Endothelial cell of umbilical vein (primary cell): ENCODE data around the gene CNIH2. TPM values are rescaled to one million over a fixed set of nuclear protein-coding genes. Genes with fewer than 3 reads are reported as not detected.

ENCODE experiments used
- BruUV-seq: library from RNA; stranded (reverse); fragments of 400-500 nt; replicated peaks from 2 replicates; lab custom pipeline; 2021; lab: Mats Ljungman, UMichigan
- CTCF ChIA-PET: fragments of 300-600, 350-600 bp; sonication (Branson Sonifier 250); formaldehyde crosslinking; loops from one replicate; lab custom pipeline; 2021; ENCODE audit warnings: antibody characterized with exemption, inconsistent platforms; lab: Charles Lee
- POLR2A ChIA-PET: fragments of 300-600, 350-600 bp; sonication (Branson Sonifier 250); formaldehyde crosslinking; loops from one replicate; lab custom pipeline; 2021; ENCODE audit warnings: antibody characterized with exemption, inconsistent platforms; lab: Charles Lee
- DNase-seq: peaks from one replicate; pipeline ENCODE4 v3.0.0-alpha.2; 2011; ENCODE audit warnings: low read depth, low spot score
- FAIRE-seq: peaks from 2 replicates; lab custom pipeline; 2011; peaks lifted over from hg19 to GRCh38; lab: Jason Lieb, UNC
- H2AFZ ChIP-seq: 2 replicates; pipeline ENCODE4 v1.6.0; 2012; ENCODE audit warnings: low read depth, low read length, control low read depth, inconsistent platforms
- H3K27ac ChIP-seq: 2 replicates; pipeline ENCODE4 v1.5.1; 2011; ENCODE audit warnings: low read depth, mild to moderate bottlenecking, control low read depth, low read length, moderate library complexity; ENCODE audit not compliant: insufficient read depth
- H3K27me3 ChIP-seq, 2 experiments: 2 replicates each; pipeline versions ENCODE4 v1.6.0 to v1.6.1; 2011; ENCODE audit warnings: low read length in 2 of 2, mixed read lengths in 1 of 2; ENCODE audit not compliant: control insufficient read depth in 2 of 2, insufficient read depth in 2 of 2
- H3K36me3 ChIP-seq, 2 experiments: 2 replicates in 1 of 2; 3 replicates in 1 of 2; pipeline ENCODE4 v1.5.1; 2011; ENCODE audit warnings: low read length in 2 of 2, mild to moderate bottlenecking in 1 of 2, moderate library complexity in 1 of 2; ENCODE audit not compliant: control insufficient read depth in 2 of 2, insufficient read depth in 2 of 2; ENCODE audit errors: extremely low read depth in 1 of 2
- H3K4me1 ChIP-seq: 3 replicates; pipeline ENCODE4 v1.5.1; 2011; ENCODE audit warnings: mild to moderate bottlenecking, low read length; ENCODE audit not compliant: control insufficient read depth, insufficient read depth; ENCODE audit errors: extremely low read depth
- H3K4me2 ChIP-seq: 2 replicates; pipeline ENCODE4 v1.6.1; 2011; ENCODE audit warnings: low read length, control low read depth, mixed read lengths; ENCODE audit not compliant: insufficient read depth
- H3K4me3 ChIP-seq, 3 experiments: fragments of 200-600 bp in 1 of 3; sonication (generic), shearing (Covaris generic) in 1 of 3; replicated peaks in 1 of 3; 2 replicates each; pipeline ENCODE4 v1.5.1; 2011 to 2016; ENCODE audit warnings: control low read depth in 3 of 3, low read length in 3 of 3, mild to moderate bottlenecking in 2 of 3, inconsistent platforms in 1 of 3, low read depth in 1 of 3, moderate library complexity in 1 of 3; ENCODE audit not compliant: insufficient read depth in 1 of 3
- H3K79me2 ChIP-seq: 2 replicates; pipeline ENCODE4 v1.6.0; 2012; ENCODE audit warnings: low read length, inconsistent platforms; ENCODE audit not compliant: control insufficient read depth, insufficient read depth
- H3K9ac ChIP-seq: replicated peaks from 2 replicates; pipeline ENCODE3; 2011; ENCODE audit warnings: low read length, control low read depth; ENCODE audit not compliant: insufficient read depth; ENCODE audit errors: extremely low read depth
- H3K9me1 ChIP-seq: replicated peaks from 3 replicates; pipeline ENCODE4 v1.6.0; 2011; ENCODE audit warnings: mild to moderate bottlenecking, low read length; ENCODE audit not compliant: control insufficient read depth, insufficient read depth; ENCODE audit errors: extremely low read depth
- H3K9me3 ChIP-seq: replicated peaks from 2 replicates; pipeline ENCODE4 v1.5.1; 2012; ENCODE audit warnings: low read length, inconsistent platforms; ENCODE audit not compliant: control insufficient read depth, insufficient read depth
- H4K20me1 ChIP-seq: replicated peaks from 2 replicates; pipeline ENCODE3; 2011; ENCODE audit warnings: mild to moderate bottlenecking, low read length; ENCODE audit not compliant: control insufficient read depth, insufficient read depth; ENCODE audit errors: extremely low read depth
- EZH2 ChIP-seq: IDR thresholded peaks from 2 replicates; pipeline ENCODE4 v1.6.1; 2012; ENCODE audit warnings: borderline replicate concordance, low read depth, mild to moderate bottlenecking, moderate library complexity, low read length, inconsistent platforms; ENCODE audit not compliant: severe bottlenecking
- FOS ChIP-seq: IDR thresholded peaks from 2 replicates; pipeline ENCODE4 v1.6.1; 2011; ENCODE audit warnings: mild to moderate bottlenecking, low read length, moderate library complexity, borderline replicate concordance; ENCODE audit not compliant: insufficient read depth
- GATA2 ChIP-seq: IDR thresholded peaks from 2 replicates; pipeline ENCODE4 v1.7.0; 2011; ENCODE audit warnings: low read depth, mild to moderate bottlenecking, moderate library complexity, mixed read lengths, low read length; ENCODE audit not compliant: insufficient read length, insufficient read depth
- JUN ChIP-seq: IDR thresholded peaks from 2 replicates; pipeline ENCODE4 v1.6.1; 2011; ENCODE audit warnings: borderline replicate concordance, low read depth; ENCODE audit not compliant: insufficient read length, insufficient read depth
- MYC ChIP-seq: IDR thresholded peaks from one replicate; pipeline ENCODE4 v1.6.1; 2011; ENCODE audit warnings: mild to moderate bottlenecking, low read depth, low read length
- POLR2A ChIP-seq: IDR thresholded peaks from 2 replicates; pipeline ENCODE4 v1.6.1; 2012; ENCODE audit warnings: low read depth, mild to moderate bottlenecking, control low read depth, low read length
- POLR2AphosphoS5 ChIP-seq: IDR thresholded peaks from 2 replicates; pipeline ENCODE4 v1.6.1; 2012; ENCODE audit warnings: low read depth, mild to moderate bottlenecking, control low read depth, low read length, moderate library complexity; ENCODE audit not compliant: insufficient read depth
- dilution Hi-C: fragments of 300-500 bp; cut with MboI; formaldehyde crosslinking; loops from one replicate; pipeline ENCODE4 v1.15.0; 2019; ENCODE audit warnings: low sequenced_read_pairs; ENCODE audit not compliant: extremely low pct_ligation_motif_present
- intact Hi-C: fragments of 100-400 bp; cut with micrococcal nuclease; formaldehyde crosslinking; loops from one replicate; pipeline ENCODE4 v1.10.0; 2022
- polyA plus RNA-seq, 4 experiments: library from polyadenylated mRNA; depleted of rRNA in 3 of 4; stranded (reverse) in 3 of 4; unstranded in 1 of 4; fragments of >200 nt; gene quantifications; 2 replicates each; pipeline versions ENCODE4 v1.2.1 to v1.2.3, GENCODE V29; 2011 to 2012; ENCODE audit warnings: missing spikeins in 1 of 4
- total RNA-seq: library from RNA; stranded (reverse); gene quantifications from 2 replicates; pipeline ENCODE4 v1.2.3, GENCODE V29; 2021
- TF ChIP-seq, protein P1 (sequence below), 2 donors: IDR thresholded peaks; 1 replicate in 1 of 2; 2 replicates in 1 of 2; pipeline ENCODE4 v1.5.1; 2011; ENCODE audit warnings: low read length in 2 of 2, mild to moderate bottlenecking in 2 of 2, moderate library complexity in 2 of 2, control low read depth in 1 of 2, inconsistent platforms in 1 of 2, low read depth in 1 of 2; ENCODE audit not compliant: insufficient read depth in 1 of 2; ENCODE audit errors: extremely low read depth in 1 of 2
- TF ChIP-seq, protein P2 (sequence below): IDR thresholded peaks from 2 replicates; pipeline ENCODE4 v1.6.1; 2011; ENCODE audit not compliant: insufficient read depth, insufficient read length

The CNIH2 gene
- total and polyA plus RNA-seq, 2 donors (not counting 3 experiments of a cell fraction or from before 2014, with no cell fraction given) = 0.46 to 1.2 TPM

DNA sequence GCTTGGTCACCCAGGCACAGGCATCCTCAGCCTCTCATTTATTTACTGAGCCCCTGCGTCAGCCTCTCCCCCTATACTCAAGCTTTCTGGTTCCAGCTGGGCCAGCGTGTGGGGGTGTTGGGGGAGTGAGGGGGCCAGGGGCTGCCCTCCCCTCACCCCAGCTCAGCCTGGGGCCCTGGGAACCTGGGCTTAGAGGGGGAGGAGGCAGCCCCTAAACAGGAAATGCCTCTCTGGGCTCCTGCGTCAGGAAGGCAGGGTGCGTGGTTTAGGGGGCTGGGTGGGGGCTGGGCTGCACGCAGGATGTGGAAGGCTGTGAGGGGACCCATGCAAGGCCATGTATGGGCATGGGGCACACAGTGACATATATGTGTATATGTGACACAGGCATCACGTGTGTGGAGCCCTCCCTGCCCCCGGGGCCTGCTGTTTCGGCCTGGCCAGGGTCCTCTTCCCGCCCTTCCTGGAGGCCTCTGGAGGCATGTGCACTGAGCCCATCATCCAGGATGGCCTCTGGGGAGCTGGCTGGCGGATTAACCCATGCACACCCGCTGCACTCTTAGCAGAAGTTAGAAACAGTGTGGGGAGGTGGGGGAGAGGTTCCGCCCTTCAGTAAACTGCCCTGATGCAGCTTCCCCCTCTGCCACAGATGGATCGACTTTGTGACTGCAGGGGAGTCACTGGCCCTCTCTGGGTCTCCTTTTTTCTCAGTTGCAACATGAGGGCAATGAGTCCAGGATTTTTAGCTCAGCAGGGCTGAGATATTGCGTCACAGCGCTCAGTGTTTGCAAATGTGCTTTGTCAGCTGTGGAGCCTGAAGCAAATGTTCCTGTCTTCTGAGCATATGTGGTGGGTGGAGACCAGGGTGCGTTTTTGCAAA, 40.0 kb downstream of the CNIH2 start:
- Histone ChIP-seq H3K9me1 (no peaks in the 10 kb centered on the region), H3K36me3 (no peaks in the 10 kb centered on the region), H3K9me3 (no peaks in the 10 kb centered on the region), H3K4me2 (no peak overlapping the region), H3K79me2 (no peaks in the 10 kb centered on the region), H3K27me3 (peaks cover 5 to 7% of the 10 kb centered on the region in 2 experiments), H4K20me1 (no peaks in the 10 kb centered on the region), H3K9ac (no peak overlapping the region), H3K27ac (no peak overlapping the region), H3K4me1 (no peaks in the 10 kb centered on the region), H3K4me3 (no peak overlapping the region), H2AFZ (no peak overlapping the region)
- TF ChIP-seq, protein P1, sequence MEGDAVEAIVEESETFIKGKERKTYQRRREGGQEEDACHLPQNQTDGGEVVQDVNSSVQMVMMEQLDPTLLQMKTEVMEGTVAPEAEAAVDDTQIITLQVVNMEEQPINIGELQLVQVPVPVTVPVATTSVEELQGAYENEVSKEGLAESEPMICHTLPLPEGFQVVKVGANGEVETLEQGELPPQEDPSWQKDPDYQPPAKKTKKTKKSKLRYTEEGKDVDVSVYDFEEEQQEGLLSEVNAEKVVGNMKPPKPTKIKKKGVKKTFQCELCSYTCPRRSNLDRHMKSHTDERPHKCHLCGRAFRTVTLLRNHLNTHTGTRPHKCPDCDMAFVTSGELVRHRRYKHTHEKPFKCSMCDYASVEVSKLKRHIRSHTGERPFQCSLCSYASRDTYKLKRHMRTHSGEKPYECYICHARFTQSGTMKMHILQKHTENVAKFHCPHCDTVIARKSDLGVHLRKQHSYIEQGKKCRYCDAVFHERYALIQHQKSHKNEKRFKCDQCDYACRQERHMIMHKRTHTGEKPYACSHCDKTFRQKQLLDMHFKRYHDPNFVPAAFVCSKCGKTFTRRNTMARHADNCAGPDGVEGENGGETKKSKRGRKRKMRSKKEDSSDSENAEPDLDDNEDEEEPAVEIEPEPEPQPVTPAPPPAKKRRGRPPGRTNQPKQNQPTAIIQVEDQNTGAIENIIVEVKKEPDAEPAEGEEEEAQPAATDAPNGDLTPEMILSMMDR (IDR thresholded peaks at IDR 0.05; ENCODE audit: extremely low read depth in 1 of 2, insufficient read depth in 1 of 2, low read depth in 1 of 2, low read length in 2 of 2) = no peak
- no peak for TF ChIP-seq POLR2A
- no peak for TF ChIP-seq GATA2
- no peak for TF ChIP-seq EZH2
- no peak for TF ChIP-seq POLR2AphosphoS5
- TF ChIP-seq JUN = no peak
- no peak for TF ChIP-seq FOS
- TF ChIP-seq, protein P2, sequence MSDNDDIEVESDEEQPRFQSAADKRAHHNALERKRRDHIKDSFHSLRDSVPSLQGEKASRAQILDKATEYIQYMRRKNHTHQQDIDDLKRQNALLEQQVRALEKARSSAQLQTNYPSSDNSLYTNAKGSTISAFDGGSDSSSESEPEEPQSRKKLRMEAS = no peak
- no peak for TF ChIP-seq MYC
- CTCF ChIA-PET = interaction anchor here (1.6 to 9.5 kb wide), 2 partner anchors 15 to 36 kb away, joined by 5 to 225 read pairs; partner anchors contain the start of gene RIN1
- POLR2A ChIA-PET = no interaction called here
- dilution Hi-C loops = no loop called here
- intact Hi-C loops = no loop called here
- DNase-seq = no peak
- no peak for FAIRE-seq
- BruUV-seq = no TSS peak
